Hematopoietic multipotent progenitor cell treated with erythropoietin and hydrocortisone succinate and interleukin-3 and kit ligand, for 15 days (in vitro differentiated cells): ENCODE results near the gene TMEM201.

Experiments used
- DNase-seq: peaks from one replicate; pipeline ENCODE4 v3.0.0-alpha.2; 2015; ENCODE audit warnings: low spot score

Gene TMEM201

GRCh38 chr1:9580942-9581341 lies 7.8 kb upstream of the TMEM201 start:
- no peak for DNase-seq

- no peak for DNase-seq
Observed at GRCh38 chr1:9586147-9586766, 2.5 kb upstream of the TMEM201 start.

- peak; percentile 26 for DNase-seq
Observed at GRCh38 chr1:9589144-9589718, 520 bp downstream of the TMEM201 start.

- no peak for DNase-seq
Observed at GRCh38 chr1:9589719-9590157, 1.0 kb downstream of the TMEM201 start.

GRCh38 chr1:9590201-9590600 lies 1.5 kb downstream of the TMEM201 start:
- DNase-seq: no peak

- DNase-seq: no peak
Observed at GRCh38 chr1:9590945-9591668, 2.4 kb downstream of the TMEM201 start.

GRCh38 chr1:9591669-9592509 lies 3.2 kb downstream of the TMEM201 start:
- DNase-seq: no peak

GRCh38 chr1:9592510-9593075 lies 3.9 kb downstream of the TMEM201 start:
- no peak for DNase-seq

GRCh38 chr1:9593147-9593491 lies 4.4 kb downstream of the TMEM201 start:
- DNase-seq: no peak

GRCh38 chr1:9593492-9594465 lies 5.1 kb downstream of the TMEM201 start:
- DNase-seq: no peak

- DNase-seq: no peak
Observed at GRCh38 chr1:9594471-9595155, 5.9 kb downstream of the TMEM201 start.

- no peak for DNase-seq
Observed at GRCh38 chr1:9595156-9595967, 6.7 kb downstream of the TMEM201 start.

- no peak for DNase-seq
Observed at GRCh38 chr1:9595968-9596340, 7.2 kb downstream of the TMEM201 start.

GRCh38 chr1:9596415-9597123 lies 7.9 kb downstream of the TMEM201 start:
- no peak for DNase-seq

- DNase-seq: no peak
Observed at GRCh38 chr1:9597361-9598315, 8.9 kb downstream of the TMEM201 start.

GRCh38 chr1:9598316-9598700 lies 9.6 kb downstream of the TMEM201 start:
- DNase-seq: no peak

- no peak for DNase-seq
Observed at GRCh38 chr1:9599741-9600140, 11.0 kb downstream of the TMEM201 start.
